Hepatic stellate cell (primary cell): ENCODE measurements around the gene PSMB2.

Experiments used
- DNase-seq: peaks from one replicate; pipeline ENCODE4 v3.0.0; 2011; ENCODE audit warnings: low spot score

The PSMB2 gene

DNA sequence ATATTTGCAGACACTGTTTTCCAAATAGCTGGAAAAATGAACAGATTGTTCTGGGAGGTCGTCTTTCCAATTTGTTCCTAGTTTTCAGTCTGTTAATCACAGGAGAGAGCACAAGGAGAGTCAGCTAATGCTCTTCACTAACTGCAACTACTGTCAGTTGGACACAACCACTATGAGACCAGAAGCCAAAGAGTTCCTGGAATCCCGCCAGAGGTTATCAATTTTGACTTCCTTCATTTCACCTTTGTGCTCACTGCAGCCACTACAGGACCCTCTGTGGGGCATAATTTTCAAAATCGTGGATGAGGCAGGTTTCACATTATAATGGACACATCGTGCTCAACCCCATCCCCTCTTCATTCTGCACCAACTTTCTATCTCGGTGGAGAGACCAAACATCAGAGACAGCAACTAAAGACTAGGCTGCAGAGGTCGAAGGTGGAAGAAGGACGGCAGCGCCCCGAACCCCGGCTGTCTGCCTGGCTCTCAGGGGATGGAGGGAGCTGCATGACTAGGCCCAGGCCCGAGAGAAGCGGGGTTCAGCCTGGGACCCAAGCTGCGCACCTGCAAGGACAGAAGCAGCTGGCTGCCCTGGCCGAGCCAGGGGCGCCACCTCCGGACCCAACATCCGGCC, 84.7 kb downstream of the PSMB2 start:
- DNase-seq, result no peak

DNA sequence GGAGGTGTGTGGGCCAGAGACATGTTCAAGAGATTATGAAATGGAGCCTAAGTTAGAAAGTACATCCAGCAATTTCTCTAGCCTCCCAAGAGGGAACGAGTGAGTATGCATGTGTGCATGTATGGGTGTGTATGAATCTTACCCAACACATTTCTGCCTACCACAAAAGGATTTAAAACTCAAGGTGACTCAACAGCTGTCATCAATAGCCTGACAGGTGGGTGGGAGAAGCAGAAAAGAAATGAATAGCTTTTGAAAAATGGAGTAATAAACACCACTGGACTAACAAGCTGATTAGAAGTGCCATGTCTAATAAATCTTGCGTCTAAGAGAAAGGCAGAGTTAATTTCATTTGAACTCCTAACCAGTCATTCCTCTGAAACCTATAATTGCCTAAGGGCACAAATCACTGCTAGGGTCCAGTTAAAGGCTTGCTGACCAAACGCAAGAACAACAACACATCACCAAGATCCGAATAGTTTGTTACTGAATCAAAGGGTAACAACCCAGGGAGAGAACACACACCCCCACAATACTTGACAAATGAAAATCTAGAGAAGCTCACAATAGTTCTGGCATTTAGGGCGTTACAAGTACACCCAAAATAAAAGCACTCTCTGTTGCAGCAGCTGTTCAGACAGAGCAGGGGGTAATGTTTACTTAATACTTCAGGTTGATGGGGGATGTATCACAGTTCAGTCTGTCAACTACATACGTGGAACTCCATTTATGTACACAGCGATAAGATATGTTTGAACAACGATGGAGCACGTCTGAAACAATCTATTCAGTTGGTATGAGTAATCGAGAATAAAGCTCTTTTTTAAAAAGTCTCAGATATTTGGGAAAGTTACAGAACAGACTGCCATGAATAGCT, 85.5 kb downstream of the PSMB2 start:
- no peak for DNase-seq

DNA sequence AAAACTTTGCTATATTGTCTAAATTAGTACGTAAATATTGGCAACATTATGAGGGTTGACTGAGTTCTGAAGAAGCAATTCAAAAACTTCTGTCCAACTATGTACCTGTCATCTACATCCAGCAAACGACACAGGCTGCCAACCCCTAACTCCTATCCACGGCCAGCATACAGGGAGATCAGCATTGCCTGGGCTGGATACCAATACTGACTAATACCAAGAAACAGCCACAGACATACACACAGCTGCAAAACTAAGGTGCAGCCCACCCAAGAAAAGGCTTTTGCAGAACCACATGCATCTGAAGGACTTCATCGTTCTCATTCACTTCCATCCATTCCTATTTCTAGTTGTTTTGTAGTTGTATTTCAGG, 86.1 kb downstream of the PSMB2 start:
- DNase-seq, result no peak

DNA sequence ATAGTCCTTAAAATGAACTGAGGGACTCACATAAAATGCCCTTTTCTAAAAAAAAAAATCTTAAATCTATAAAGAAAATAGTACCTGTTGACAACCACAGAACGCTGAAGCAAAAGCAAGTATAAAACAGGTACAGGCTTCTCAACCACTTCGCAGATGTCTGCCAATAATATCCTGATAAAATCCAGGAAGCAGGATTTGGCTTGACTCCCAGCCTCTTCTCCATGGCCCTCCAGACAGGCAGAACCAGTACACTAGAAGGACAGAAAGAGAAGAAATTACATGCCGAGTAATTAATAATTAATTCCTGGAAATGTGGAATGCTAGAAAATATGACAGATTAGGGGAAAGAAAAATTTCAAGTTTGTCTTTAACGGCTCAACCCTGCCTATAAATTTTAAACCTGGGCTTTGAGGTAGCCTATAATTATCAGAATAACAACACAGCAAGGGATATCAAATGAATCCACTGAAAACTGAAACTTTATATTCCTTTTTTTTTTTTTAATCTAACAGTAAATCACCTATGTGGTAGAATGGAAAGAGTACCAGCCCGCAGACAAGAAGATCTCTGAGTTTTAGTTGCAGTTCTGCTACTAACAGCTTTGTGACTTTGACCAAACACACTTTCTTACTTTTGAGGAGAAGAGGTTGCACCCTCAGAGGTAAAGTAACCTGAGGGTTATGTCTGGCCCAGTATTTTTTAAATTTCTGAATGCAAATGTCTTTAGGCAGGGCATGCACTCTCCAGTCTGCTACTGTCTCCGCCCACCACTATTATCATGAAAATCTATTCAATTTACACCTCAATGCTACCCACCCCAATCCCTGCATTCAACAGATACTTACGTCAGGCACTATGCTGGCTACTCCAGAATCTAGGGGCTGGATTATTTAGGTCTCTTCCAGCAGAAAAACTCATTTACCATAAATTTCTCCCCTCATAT, 86.8 kb downstream of the PSMB2 start:
- no peak for DNase-seq

DNA sequence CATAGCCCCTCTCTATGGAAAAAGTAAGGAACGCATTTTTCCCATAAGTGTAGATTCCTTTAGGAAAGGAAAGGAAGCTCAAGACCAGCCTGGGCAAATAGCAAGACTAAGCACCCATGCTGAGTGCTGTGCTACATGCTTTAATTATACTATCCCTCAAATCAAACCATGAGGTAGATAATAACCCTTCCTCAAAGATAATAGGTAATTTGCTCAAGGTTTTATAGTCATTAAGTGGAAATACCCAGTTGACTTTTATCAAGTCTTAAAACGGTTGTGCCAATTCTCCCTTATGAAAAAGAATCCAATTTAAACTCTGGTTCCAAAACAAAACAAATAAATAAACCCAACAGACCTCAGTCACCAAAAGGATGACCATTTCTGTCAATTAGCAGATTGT, 87.5 kb downstream of the PSMB2 start:
- DNase-seq, result no peak
